H1 (cell line): Measurements from ENCODE around the gene PFN2. TPM values are rescaled to one million over a fixed set of nuclear protein-coding genes. Genes with fewer than 3 reads are reported as not detected.
A peak's percentile ranks its signal among the peaks of the same experiment; 100 is the strongest.

Source experiments
- ATF2 ChIP-seq: IDR thresholded peaks from 2 replicates; pipeline ENCODE4 v1.6.1; 2012; ENCODE audit warnings: low read length, inconsistent platforms
- CHD2 ChIP-seq: IDR thresholded peaks from 2 replicates; pipeline ENCODE4 v1.6.1; 2012; ENCODE audit warnings: low read length, improper control_type of control experiment
- TAF1 ChIP-seq: IDR thresholded peaks from 2 replicates; pipeline ENCODE4 v1.6.1; 2011; ENCODE audit warnings: mild to moderate bottlenecking, low read depth, low read length
- polyA plus RNA-seq, 7 experiments: library from polyadenylated mRNA; depleted of rRNA in 3 of 7; stranded (reverse) in 5 of 7; unstranded in 2 of 7; fragments of >200 nt in 5 of 7; fragments of 200-250 nt in 2 of 7; gene quantifications; 1 replicate in 5 of 7; 2 replicates in 1 of 7; 4 replicates in 1 of 7; pipeline versions ENCODE4 v1.2.1 to v1.2.3, GENCODE V29; 2011 to 2013; ENCODE audit warnings: missing spikeins in 2 of 7, mixed read lengths in 2 of 7
- total RNA-seq: library from RNA; stranded (reverse); fragmentation: NEBNext Ultra II Directional; extraction: Animal tissue kit (Norgen Biotek cat#: 25700); gene quantifications from 2 replicates; pipeline ENCODE4 v1.2.1, GENCODE V29; 2021

Gene PFN2
- total and polyA plus RNA-seq, 2 of the 8 experiments (the other 6 are each of a cell fraction or from before 2014, with no cell fraction given): 175 to 311 TPM

GRCh38 chr3:149936812-149937230 is 33.9 kb downstream of the PFN2 start (continued):
- TF ChIP-seq ATF2 (peak; percentile 56; the same call in 1 of the 2 replicates), TAF1 (no peak), CHD2 (0 out of 2 replicates have a peak, but pooled peaks have one; percentile 11)
- TF ChIP-seq, all 59 proteins: peak for 10
